Heart right ventricle (tissue), 16 donors: Measurements from ENCODE around the gene IFT172. TPM values are rescaled to one million over a fixed set of nuclear protein-coding genes. Genes with fewer than 3 reads are reported as not detected.

Source experiments
- ATAC-seq, 8 donors: fragments of 200-7000 bp; cut with Tn5 transposase; one replicate each; pipeline ENCODE4 v1.9.1; 2020; ENCODE audit warnings: mild to moderate bottlenecking in 8 of 8, moderate library complexity in 8 of 8, moderate number of reproducible peaks in 1 of 8
- DNase-seq, 2 donors: peaks; one replicate each; pipeline ENCODE4 v3.0.0-alpha.2; 2020
- H3K27ac ChIP-seq, 10 donors: fragments of 200-600 bp; sonication (generic) in 2 of 10; one replicate each; pipeline versions ENCODE4 v1.5.0 to v1.8.0; 2020 to 2022; ENCODE audit warnings: mild to moderate bottlenecking in 3 of 10
- H3K27me3 ChIP-seq, 7 donors: fragments of 200-600 bp; one replicate each; pipeline ENCODE4 v1.8.0; 2021 to 2022; ENCODE audit warnings: mild to moderate bottlenecking in 2 of 7
- H3K36me3 ChIP-seq, 9 donors: fragments of 200-600 bp; sonication (generic) in 1 of 9; one replicate each; pipeline versions ENCODE4 v1.5.0 to v1.8.0; 2020 to 2022; ENCODE audit warnings: mild to moderate bottlenecking in 2 of 9
- H3K4me1 ChIP-seq, 9 donors: fragments of 200-600 bp; sonication (generic) in 1 of 9; one replicate each; pipeline versions ENCODE4 v1.5.0 to v1.8.0; 2020 to 2022; ENCODE audit warnings: mild to moderate bottlenecking in 4 of 9
- H3K4me3 ChIP-seq, 10 donors: fragments of 200-600 bp; sonication (generic) in 2 of 10; one replicate each; pipeline versions ENCODE4 v1.5.0 to v1.8.0; 2020 to 2022; ENCODE audit warnings: mild to moderate bottlenecking in 7 of 10, moderate library complexity in 2 of 10
- H3K9me3 ChIP-seq, 11 donors: fragments of 200-600 bp in 10 of 11; sonication (generic) in 2 of 11; one replicate each; pipeline versions ENCODE4 v1.5.0 to v1.8.0; 2013 to 2022; ENCODE audit warnings: mild to moderate bottlenecking in 2 of 11, control low read depth in 1 of 11, moderate library complexity in 1 of 11
- WGBS, 2 donors: extraction: QIAGEN DNeasy Blood & Tissue Kit; methylation state at CpG; one replicate each; pipeline ENCODE4 v1.1.7; 2013; ENCODE audit warnings: inconsistent platforms in 1 of 2; 5-methylcytosine and 5-hydroxymethylcytosine counted together
- intact Hi-C, 10 donors: fragments of 100-400 bp; cut with DNase I; formaldehyde crosslinking; loops; one replicate each; pipeline versions ENCODE4 v1.11.1 to v1.14.2; 2022
- polyA plus RNA-seq, 2 donors: library from polyadenylated mRNA; stranded (reverse); fragments of 200-250 nt; gene quantifications; one replicate each; pipeline ENCODE4 v1.2.3, GENCODE V29; 2013
- total RNA-seq, 10 donors: library from RNA; stranded (reverse); fragmentation: NEBNext Ultra II Directional in 3 of 10; extraction: Animal tissue kit (Norgen Biotek cat#: 25700) in 3 of 10; gene quantifications; one replicate each; pipeline versions ENCODE4 v1.2.1 to v1.2.4, GENCODE V29; 2021 to 2023
- TF ChIP-seq, protein P1 (sequence below), 9 donors: fragments of 200-600 bp; sonication (generic) in 2 of 9; IDR thresholded peaks; one replicate each; pipeline versions ENCODE4 v1.5.0 to v1.8.0; 2021 to 2022; ENCODE audit warnings: antibody characterized with exemption in 9 of 9, mild to moderate bottlenecking in 5 of 9, moderate library complexity in 1 of 9
- donor health status: Arrhythmogenic right ventricular cardiomyopathy.
- donor health status: ischemic (EF 13 %, LVEDD 7.1; RV severe dilation, severe dysfunction).
- donor health status: healthy with polysubstance abuse.
- donor health status: DM: no; HTN: yes; CAD: no.
- donor health status: DM: no; HTN: no; CAD: no.
- donor health status: ischemic (EF 25% LVEDD 6.9; RV normal size, moderate dysfunction).
- donor health status: ischemic (EF 25% LVEDD 5.7; RV mildly dilated, moderate dysfunction).
- donor health status: healthy.
- donor health status: DM: yes; HTN: yes; CAD: no.
- donor health status: Ischemic cardiomyopathy.
- donor health status: ischemic (EF 35%, LVEDD 5.7; RV mildly dilated, moderate dysfunction).
- donor health status: nonischemic (EF 11% LVEDD 7.7; RV severe dilation, severe dysfunction).
- donor health status: DM: yes; HTN: yes; CAD: no.
- donor health status: PGD.
- donor health status: ischemic (EF 29% LVEDD 5.4; RV normal size, mild dysfunction).
- donor health status: nonischemic (EF 23%, LVEDD 6.1; RV moderate dilation, normal function).

Gene IFT172
- total and polyA plus RNA-seq, 12 donors = 11.1 to 65.7 (median 16.1) TPM

- Histone ChIP-seq H3K4me1 (no peaks in the 10 kb centered on the region), H3K36me3 (no peaks in the 10 kb centered on the region), H3K4me3 (no peak overlapping the region), H3K27me3 (peaks cover 0 to 23% (median 0%) of the 10 kb centered on the region in 7 donors), H3K27ac (no peak overlapping the region), H3K9me3 (peaks cover 0 to 4% (median 0%) of the 10 kb centered on the region in 11 donors)
- intact Hi-C loops = no loop called here
- TF ChIP-seq, protein P1, sequence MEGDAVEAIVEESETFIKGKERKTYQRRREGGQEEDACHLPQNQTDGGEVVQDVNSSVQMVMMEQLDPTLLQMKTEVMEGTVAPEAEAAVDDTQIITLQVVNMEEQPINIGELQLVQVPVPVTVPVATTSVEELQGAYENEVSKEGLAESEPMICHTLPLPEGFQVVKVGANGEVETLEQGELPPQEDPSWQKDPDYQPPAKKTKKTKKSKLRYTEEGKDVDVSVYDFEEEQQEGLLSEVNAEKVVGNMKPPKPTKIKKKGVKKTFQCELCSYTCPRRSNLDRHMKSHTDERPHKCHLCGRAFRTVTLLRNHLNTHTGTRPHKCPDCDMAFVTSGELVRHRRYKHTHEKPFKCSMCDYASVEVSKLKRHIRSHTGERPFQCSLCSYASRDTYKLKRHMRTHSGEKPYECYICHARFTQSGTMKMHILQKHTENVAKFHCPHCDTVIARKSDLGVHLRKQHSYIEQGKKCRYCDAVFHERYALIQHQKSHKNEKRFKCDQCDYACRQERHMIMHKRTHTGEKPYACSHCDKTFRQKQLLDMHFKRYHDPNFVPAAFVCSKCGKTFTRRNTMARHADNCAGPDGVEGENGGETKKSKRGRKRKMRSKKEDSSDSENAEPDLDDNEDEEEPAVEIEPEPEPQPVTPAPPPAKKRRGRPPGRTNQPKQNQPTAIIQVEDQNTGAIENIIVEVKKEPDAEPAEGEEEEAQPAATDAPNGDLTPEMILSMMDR (IDR thresholded peaks at IDR 0.05) = no peak
- ATAC-seq (no peak), DNase-seq (no peak)
- WGBS, 2 donors = 66 to 68% methylated on average over 3 of the region's 3 CpGs
Observed at GRCh38 chr2:27527182-27527581, 37.6 kb upstream of the IFT172 start.

GRCh38 chr2:27522400-27522945, 32.9 kb upstream of the IFT172 start:
- H3K27ac ChIP-seq = no peak overlapping the region

DNA sequence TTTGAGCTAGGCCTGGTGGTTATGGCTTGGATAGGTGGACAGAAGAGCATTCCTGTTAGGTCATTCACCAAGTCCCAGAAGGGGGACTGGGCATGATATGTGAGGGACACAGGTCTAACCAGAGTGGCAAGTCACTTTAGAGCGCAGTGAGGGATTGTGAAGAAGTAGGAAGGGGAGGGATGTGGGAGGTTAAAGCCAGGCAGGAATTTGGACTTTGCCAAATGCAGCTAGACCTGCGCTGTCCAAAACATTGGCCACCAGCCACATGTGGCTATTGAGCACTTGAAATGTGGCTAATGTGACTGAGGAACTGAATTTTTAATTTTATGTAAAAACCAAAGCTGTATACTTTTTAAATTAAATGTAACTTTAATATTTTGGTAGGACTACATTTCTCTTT, 30.8 kb upstream of the IFT172 start:
- ATAC-seq (no peak), DNase-seq (no peak)
- peaks cover 0 to 30% (median 6%) of the 10 kb centered on the region in 7 donors for H3K27me3 ChIP-seq
- H3K4me3 ChIP-seq = no peak overlapping the region
- WGBS, 2 donors = 81 to 86% methylated on average over 2 of the region's 2 CpGs
- H3K4me1 ChIP-seq = no peaks in the 10 kb centered on the region
- intact Hi-C loops = no loop called here
- TF ChIP-seq, protein P1 (IDR thresholded peaks at IDR 0.05) = no peak
- no peaks in the 10 kb centered on the region for H3K9me3 ChIP-seq
- H3K36me3 ChIP-seq = no peaks in the 10 kb centered on the region
- H3K27ac ChIP-seq = no peak overlapping the region

More at GRCh38 chr2:27522400-27522945, 32.9 kb upstream of the IFT172 start:
- TF ChIP-seq, protein P1 (IDR thresholded peaks at IDR 0.05) = no peak
- DNase-seq (no peak), ATAC-seq (no peak)
- Histone ChIP-seq H3K9me3 (no peaks in the 10 kb centered on the region), H3K4me3 (no peak overlapping the region), H3K27me3 (peaks cover 0 to 24% (median 6%) of the 10 kb centered on the region in 7 donors), H3K36me3 (no peaks in the 10 kb centered on the region), H3K4me1 (no peaks in the 10 kb centered on the region)
- intact Hi-C loops = no loop called here
- WGBS, 2 donors = 89 to 94% methylated on average over 7 of the region's 7 CpGs

DNA sequence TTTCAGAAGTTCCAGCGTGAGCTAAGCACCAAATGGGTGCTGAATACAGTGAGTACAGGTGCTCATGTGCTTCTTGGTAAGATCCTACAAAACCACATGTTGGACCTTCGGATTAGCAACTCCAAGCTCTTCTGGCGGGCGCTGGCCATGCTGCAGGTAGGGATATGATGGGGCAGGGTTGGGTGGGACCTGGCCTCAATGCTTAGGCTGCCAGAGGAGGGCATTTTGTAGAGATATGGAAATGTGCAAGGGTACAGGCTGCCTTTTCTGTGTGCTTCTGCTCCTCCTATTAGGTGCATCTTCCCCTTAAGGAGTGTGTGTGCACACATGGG, 29.2 kb upstream of the IFT172 start:
- H3K4me3 ChIP-seq = no peak overlapping the region
- no peaks in the 10 kb centered on the region for H3K4me1 ChIP-seq
- intact Hi-C loops = no loop called here
- no peaks in the 10 kb centered on the region for H3K9me3 ChIP-seq
- H3K36me3 ChIP-seq = no peaks in the 10 kb centered on the region
- 86 to 91% methylated on average over 4 of the region's 4 CpGs for WGBS, 2 donors
- H3K27me3 ChIP-seq = peaks cover 0 to 30% (median 9%) of the 10 kb centered on the region in 7 donors
- no peak overlapping the region for H3K27ac ChIP-seq
- DNase-seq (no peak), ATAC-seq (no peak)
- TF ChIP-seq, protein P1 (IDR thresholded peaks at IDR 0.05) = no peak
